Gastrocnemius medialis (tissue), 4 donors: ENCODE data around the gene ANO6. TPM values are rescaled to one million over a fixed set of nuclear protein-coding genes. Genes with fewer than 3 reads are reported as not detected.

Experiments
- ATAC-seq, 2 donors: fragments of 150-250 bp; one replicate each; pipeline ENCODE4 v1.9.1; 2016
- DNase-seq, 2 donors: peaks; one replicate each; pipeline ENCODE4 v3.0.0-alpha.2; 2019
- H3K27ac ChIP-seq, 4 donors: fragments of 200-600 bp; sonication (generic); 1 replicate in 1 of 4; 2 replicates in 3 of 4; pipeline ENCODE4 v1.5.1; 2016 to 2018; ENCODE audit warnings: mild to moderate bottlenecking in 2 of 4, moderate library complexity in 1 of 4
- H3K27me3 ChIP-seq, 3 donors: fragments of 200-600 bp; sonication (generic) in 2 of 3; 1 replicate in 1 of 3; 2 replicates in 2 of 3; pipeline versions ENCODE4 v1.5.1 to v1.6.0; 2016 to 2019; ENCODE audit warnings: mild to moderate bottlenecking in 1 of 3, moderate library complexity in 1 of 3
- H3K36me3 ChIP-seq, 2 donors: fragments of 200-600 bp; sonication (generic) in 1 of 2; one replicate each; pipeline ENCODE4 v1.5.1; 2017 to 2018
- H3K4me1 ChIP-seq, 2 donors: fragments of 200-600 bp; sonication (generic) in 1 of 2; one replicate each; pipeline ENCODE4 v1.5.1; 2016 to 2017; ENCODE audit warnings: mild to moderate bottlenecking in 2 of 2
- H3K4me3 ChIP-seq, 4 donors: fragments of 200-600 bp; sonication (generic) in 3 of 4; 1 replicate in 1 of 4; 2 replicates in 3 of 4; pipeline ENCODE4 v1.5.1; 2016 to 2019; ENCODE audit warnings: mild to moderate bottlenecking in 2 of 4
- H3K9me3 ChIP-seq, 3 donors: fragments of 200-600 bp; sonication (generic) in 2 of 3; 1 replicate in 1 of 3; 2 replicates in 2 of 3; pipeline ENCODE4 v1.5.1; 2016 to 2019
- POLR2A ChIP-seq, 2 donors: fragments of 450-650 bp; IDR thresholded peaks; one replicate each; pipeline ENCODE4 v1.6.1; 2017; ENCODE audit warnings: antibody characterized with exemption in 2 of 2, mild to moderate bottlenecking in 2 of 2, moderate library complexity in 2 of 2
- in situ Hi-C, 4 donors: fragments of 200-750 bp; cut with MboI; loops; one replicate each; pipeline versions ENCODE4 v1.15.0 to v1.8.0; 2017; ENCODE audit warnings: low sequenced_read_pairs in 4 of 4
- intact Hi-C: fragments of 100-400 bp; cut with DNase I; formaldehyde crosslinking; loops from one replicate; pipeline ENCODE4 v1.15.1; 2023; ENCODE audit warnings: low total_unique reads
- total RNA-seq, 4 donors: library from RNA; depleted of rRNA; stranded (reverse); fragments of >200 nt; gene quantifications; one replicate each; pipeline versions ENCODE4 v1.1.0 to v1.2.3, GENCODE V29; 2016
- TF ChIP-seq, protein P1 (sequence below), 5 experiments: fragments of 450-650 bp in 3 of 5; fragments of 200-600 bp in 2 of 5; sonication (generic) in 2 of 5; IDR thresholded peaks in 4 of 5; conservative IDR thresholded peaks in 1 of 5; 1 replicate in 4 of 5; 2 replicates in 1 of 5; pipeline ENCODE4 v1.5.1; 2016 to 2019; ENCODE audit warnings: antibody characterized with exemption in 5 of 5, mild to moderate bottlenecking in 3 of 5, moderate library complexity in 3 of 5

Gene ANO6
- total RNA-seq, 4 donors from 2014 or later = 75.4 to 100 (median 91.8) TPM

- Histone ChIP-seq H3K9me3 (no peaks in the 10 kb centered on the region), H3K27ac (no peak overlapping the region), H3K4me1 (no peaks in the 10 kb centered on the region), H3K27me3 (no peaks in the 10 kb centered on the region), H3K4me3 (no peak overlapping the region), H3K36me3 (no peaks in the 10 kb centered on the region)
- DNase-seq = no peak
- in situ Hi-C loops (no loop called here), intact Hi-C loops (no loop called here)
- TF ChIP-seq POLR2A (IDR thresholded peaks at IDR 0.05) = no peak
- TF ChIP-seq, protein P1, sequence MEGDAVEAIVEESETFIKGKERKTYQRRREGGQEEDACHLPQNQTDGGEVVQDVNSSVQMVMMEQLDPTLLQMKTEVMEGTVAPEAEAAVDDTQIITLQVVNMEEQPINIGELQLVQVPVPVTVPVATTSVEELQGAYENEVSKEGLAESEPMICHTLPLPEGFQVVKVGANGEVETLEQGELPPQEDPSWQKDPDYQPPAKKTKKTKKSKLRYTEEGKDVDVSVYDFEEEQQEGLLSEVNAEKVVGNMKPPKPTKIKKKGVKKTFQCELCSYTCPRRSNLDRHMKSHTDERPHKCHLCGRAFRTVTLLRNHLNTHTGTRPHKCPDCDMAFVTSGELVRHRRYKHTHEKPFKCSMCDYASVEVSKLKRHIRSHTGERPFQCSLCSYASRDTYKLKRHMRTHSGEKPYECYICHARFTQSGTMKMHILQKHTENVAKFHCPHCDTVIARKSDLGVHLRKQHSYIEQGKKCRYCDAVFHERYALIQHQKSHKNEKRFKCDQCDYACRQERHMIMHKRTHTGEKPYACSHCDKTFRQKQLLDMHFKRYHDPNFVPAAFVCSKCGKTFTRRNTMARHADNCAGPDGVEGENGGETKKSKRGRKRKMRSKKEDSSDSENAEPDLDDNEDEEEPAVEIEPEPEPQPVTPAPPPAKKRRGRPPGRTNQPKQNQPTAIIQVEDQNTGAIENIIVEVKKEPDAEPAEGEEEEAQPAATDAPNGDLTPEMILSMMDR (IDR thresholded peaks at IDR 0.05 in 4 of 5, conservative IDR thresholded peaks at IDR 0.05 in 1 of 5) = no peak
- no peak for ATAC-seq
Measured at GRCh38 chr12:45458238-45458637, 242.3 kb downstream of the ANO6 start.

GRCh38 chr12:45458854-45459807 is 243.2 kb downstream of the ANO6 start:
- no peaks in the 10 kb centered on the region for H3K9me3 ChIP-seq
- in situ Hi-C loops = no loop called here
- peaks cover 0 to under 1% of the 10 kb centered on the region in 2 donors for H3K4me1 ChIP-seq
- no peak for TF ChIP-seq POLR2A (IDR thresholded peaks at IDR 0.05)
- TF ChIP-seq, protein P1 (IDR thresholded peaks at IDR 0.05 in 4 of 5, conservative IDR thresholded peaks at IDR 0.05 in 1 of 5) = no peak
- no peaks in the 10 kb centered on the region for H3K27me3 ChIP-seq
- no peak overlapping the region for H3K4me3 ChIP-seq
- H3K27ac ChIP-seq = no peak overlapping the region
- H3K36me3 ChIP-seq = no peaks in the 10 kb centered on the region
- intact Hi-C loops = no loop called here
- DNase-seq = no peak
- ATAC-seq = no peak

DNA sequence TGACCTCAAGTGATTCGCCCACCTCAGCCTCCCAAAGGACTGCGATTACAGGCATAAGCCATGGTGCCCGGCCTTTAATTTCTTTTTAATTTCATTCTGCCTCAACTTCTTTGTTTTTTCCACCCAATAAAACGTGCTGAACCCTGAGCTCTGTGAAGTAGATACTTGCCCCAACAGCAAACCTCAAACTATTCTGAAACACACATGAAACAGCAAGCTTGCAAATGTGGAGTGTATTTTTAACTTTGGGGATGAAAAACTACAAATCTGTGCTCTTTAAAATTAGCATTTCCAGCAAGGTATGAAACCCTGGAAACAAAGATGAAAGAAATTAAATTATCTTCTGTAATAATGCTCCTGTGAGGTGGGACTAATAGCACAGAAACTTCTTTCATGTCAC is 246.6 kb downstream of the ANO6 start:
- no peak for TF ChIP-seq POLR2A (IDR thresholded peaks at IDR 0.05)
- TF ChIP-seq, protein P1 (IDR thresholded peaks at IDR 0.05 in 4 of 5, conservative IDR thresholded peaks at IDR 0.05 in 1 of 5) = no peak
- H3K4me1 ChIP-seq = peaks cover 0 to 4% of the 10 kb centered on the region in 2 donors
- H3K27ac ChIP-seq = no peak overlapping the region
- no peaks in the 10 kb centered on the region for H3K27me3 ChIP-seq
- ATAC-seq = no peak
- no peak overlapping the region for H3K4me3 ChIP-seq
- no peaks in the 10 kb centered on the region for H3K36me3 ChIP-seq
- in situ Hi-C loops (no loop called here), intact Hi-C loops (no loop called here)
- no peaks in the 10 kb centered on the region for H3K9me3 ChIP-seq
- DNase-seq = no peak

- no peak overlapping the region for H3K4me3 ChIP-seq
- no peak overlapping the region for H3K27ac ChIP-seq
- in situ Hi-C loops = no loop called here
- DNase-seq = no peak
- H3K4me1 ChIP-seq = peaks cover 0 to 4% of the 10 kb centered on the region in 2 donors
- intact Hi-C loops = no loop called here
- no peak for ATAC-seq
- no peaks in the 10 kb centered on the region for H3K27me3 ChIP-seq
- no peaks in the 10 kb centered on the region for H3K9me3 ChIP-seq
- TF ChIP-seq, protein P1 (IDR thresholded peaks at IDR 0.05 in 4 of 5, conservative IDR thresholded peaks at IDR 0.05 in 1 of 5) = no peak
- TF ChIP-seq POLR2A (IDR thresholded peaks at IDR 0.05) = no peak
- H3K36me3 ChIP-seq = no peaks in the 10 kb centered on the region
Measured at GRCh38 chr12:45464699-45465098, 248.8 kb downstream of the ANO6 start.
